Activated CD4-positive, alpha-beta T cell treated with anti-CD3 and anti-CD28 coated beads, Interleukin-2, amount 50 U/mL, for 24 hours (primary cell): Measurements from ENCODE around the gene KBTBD12.

ENCODE experiments used
- DNase-seq, 2 donors: peaks; one replicate each; pipeline ENCODE4 v3.0.0-alpha.2; 2020; ENCODE audit warnings: low read depth in 1 of 2, low spot score in 1 of 2

KBTBD12 gene

DNA sequence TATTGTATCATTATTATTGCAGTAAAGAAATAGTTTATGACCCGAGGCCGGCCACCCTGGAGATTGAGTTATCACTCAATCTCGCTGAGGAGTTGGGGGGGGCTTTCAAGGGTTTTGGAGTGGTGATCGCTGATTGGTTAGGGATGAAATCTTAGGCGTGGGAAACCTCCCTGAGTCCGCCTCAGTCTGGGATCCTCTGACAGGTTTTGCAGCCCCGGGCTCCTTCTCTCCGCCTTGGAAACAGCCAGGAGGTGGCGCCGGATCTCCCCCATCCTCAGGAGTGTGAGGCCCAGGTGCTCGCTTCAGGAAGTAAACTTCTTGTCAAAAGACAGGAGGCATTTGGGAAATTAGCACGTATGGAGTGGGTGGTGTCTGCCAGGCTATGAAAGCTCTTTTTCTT, 96.1 kb downstream of the KBTBD12 start:
- no peak for DNase-seq

DNA sequence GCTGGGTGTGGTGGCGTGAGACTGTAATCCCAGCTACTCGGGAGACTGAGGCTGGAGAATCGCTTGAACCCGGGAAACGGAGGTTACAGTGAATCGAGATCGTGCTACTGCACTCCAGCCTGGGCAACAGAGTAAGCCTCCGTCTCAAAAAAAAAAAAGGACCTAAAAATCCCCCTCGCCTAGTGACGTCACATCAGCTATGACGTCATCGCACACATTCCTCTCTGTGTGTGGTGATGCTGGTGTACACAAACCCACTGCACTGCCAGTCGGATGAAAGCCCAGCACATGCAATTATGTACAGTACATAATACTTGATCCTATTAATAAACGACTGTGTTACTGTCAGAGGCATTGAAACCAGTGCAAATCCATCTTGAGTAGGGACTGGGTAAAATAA, 97.0 kb downstream of the KBTBD12 start:
- no peak for DNase-seq

DNA sequence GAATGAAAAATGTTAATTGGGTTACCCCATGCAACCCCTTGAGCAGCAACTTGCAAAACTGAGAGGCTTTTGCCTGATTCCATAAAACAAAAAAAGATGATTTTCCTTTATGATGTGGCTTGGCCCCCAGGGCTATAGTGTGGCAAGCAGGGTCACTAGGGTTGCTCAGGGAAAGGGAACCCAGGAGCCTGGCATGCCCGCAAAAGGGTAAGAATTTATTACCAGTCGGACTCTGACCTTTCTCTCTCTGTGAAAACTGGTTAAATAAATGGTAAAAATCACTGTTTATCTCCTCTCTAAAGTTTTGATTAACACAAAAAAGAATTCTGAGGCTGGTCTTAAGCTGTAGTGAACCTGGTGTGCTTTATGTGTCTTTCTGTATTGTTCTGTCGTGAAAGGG, 99.5 kb downstream of the KBTBD12 start:
- DNase-seq = no peak

DNA sequence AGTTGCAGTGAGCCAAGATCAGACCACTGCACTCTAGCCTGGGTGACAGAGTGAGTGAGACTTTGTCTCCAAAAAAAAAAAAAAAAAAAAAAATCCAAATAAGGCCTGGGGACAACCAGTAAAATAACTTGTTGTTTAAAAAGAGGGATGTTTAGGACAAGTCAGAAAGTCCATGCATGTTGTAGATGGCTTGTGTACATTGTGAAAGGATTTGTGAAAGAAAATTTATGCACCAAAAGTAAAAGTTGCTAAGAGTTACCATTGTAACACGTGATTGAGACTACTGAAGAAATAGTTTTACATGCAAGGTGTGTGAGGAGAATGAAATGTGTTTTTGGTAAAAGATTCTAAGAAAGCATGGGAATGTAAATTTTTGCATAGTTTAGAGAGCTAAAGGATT, 101.5 kb downstream of the KBTBD12 start:
- no peak for DNase-seq

DNA sequence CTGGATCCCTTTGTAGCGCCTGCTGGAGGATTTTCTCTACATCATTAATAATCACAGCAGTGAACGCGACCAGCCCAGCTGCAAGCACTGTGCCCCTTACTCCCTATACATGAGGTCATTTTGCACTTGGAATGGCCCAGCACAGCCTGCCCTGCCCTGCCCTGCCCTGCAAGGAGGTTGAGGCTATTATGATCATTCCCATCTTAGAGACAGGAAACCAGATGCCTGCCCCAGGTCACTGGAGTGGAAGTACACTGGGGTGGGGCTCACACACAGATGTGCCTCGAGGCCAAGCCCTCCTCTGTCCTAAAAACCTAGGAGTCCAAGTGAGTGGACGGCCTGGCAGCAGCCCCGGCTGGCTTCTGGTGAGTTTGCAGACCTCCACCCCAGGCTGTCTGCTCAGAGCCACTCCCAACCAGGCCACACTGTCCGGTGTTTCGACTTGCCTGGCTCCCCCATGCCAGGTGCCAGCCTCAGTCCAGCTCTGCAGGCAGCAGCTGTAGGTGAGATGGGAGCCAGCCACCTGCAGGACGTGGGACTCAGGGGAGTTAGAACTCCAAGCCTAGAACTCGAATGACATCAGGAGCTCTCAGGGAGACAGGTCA, 106.8 kb downstream of the KBTBD12 start:
- no peak for DNase-seq

DNA sequence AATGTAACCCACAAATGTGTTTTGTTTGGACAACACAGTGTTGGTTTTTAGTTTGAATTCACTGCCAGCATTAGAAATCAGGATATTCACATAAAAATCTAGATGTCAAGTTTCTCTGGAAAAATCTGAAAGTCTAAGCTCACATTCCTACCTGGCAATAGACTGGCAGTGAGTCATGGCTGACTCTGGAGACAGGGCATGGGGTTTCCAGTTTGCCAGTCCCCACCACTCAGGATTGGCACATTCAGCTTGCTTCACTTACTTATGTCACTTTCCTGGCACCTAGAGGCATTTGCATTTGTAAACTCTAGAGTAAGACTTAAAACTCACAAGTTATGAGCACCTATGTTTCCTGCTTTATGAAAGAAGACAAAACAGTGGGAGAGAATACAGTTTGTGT, 118.1 kb downstream of the KBTBD12 start:
- DNase-seq = no peak

DNA sequence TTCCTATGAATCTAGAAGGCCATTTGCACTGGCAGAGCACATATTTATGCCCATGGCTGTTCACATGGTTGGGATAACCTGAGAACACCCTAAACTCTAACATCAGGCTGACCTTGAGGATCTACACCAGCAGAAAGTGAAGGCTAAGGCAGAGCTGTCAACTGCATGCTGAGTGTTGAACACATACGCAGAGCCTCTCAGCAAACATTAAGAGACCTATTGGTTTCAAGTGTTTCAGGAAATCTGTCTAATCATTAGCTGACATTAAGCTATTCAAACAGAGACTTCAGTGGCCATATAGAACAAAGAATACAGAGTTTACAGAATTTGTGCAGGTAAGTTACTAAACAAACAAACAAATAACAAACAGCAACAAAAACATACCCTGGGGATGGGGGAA, 121.1 kb downstream of the KBTBD12 start:
- DNase-seq = no peak
